ENCODE measurements around the gene PCSK5.
"Not testable (repeated sequence)": the region's sequence is repeated elsewhere in the genome, so short reads cannot be mapped to it uniquely, and the experiment has no call there.

PCSK5 gene

DNA sequence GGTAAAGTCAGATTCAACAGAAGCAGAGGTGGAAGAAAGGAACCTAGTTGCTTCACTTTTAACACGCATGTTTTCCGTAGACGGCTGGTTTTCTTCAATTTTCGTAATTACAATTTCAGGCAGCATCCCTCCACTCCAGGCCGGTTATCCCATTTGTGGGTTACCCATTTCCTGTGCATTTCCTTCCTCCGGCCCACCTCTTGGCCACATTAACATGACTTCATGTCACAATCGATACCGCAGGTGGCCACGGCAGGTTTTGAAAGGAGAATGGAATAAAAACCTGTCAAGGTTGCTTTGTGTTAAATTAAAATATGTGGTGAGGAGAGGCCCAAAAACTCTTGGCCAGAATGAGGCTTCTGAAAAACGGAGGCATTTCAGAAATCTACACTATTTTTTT is 130.2 kb downstream of the PCSK5 start:
- no peak for DNase-seq

DNA sequence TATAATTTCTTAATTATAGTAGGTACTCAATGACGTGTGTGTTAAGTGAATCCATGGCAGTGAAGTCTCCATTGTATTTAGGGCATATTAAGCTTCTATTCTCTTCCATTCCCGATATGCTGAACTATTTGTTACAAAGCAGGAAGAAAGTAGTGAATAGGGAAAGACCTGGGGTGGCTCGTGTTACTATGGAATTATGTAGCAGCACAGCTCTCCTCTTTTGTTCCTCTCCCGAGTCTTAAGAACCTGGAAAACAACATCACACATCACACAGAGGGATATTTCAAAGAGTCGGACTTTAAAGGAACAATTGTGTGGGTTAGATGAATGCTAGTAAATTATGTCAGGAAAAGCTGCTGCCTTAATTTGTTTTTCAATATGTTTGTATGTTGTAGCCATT is 131.8 kb downstream of the PCSK5 start:
- DNase-seq, result no peak

DNA sequence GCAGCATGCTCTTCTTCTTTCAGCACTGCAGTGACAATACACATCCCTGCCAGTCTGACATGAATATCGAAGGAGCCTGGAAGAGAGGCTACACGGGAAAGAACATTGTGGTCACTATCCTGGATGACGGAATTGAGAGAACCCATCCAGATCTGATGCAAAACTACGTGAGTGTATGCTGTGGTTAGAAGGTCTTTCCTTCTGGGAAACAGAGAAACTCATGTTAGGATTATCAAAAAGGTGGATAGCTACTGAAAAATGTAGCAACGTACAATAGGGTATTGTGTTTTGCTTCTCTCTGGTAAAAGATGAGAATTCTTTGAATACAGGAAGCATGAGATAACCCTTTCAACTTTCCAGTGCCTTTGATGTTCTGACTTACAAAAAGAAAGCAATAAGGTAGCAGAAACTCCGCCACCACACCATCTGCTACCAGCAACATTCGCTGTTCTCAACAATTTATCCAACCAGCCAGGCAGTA is 133.3 kb downstream of the PCSK5 start:
- no peak for DNase-seq

GRCh38 chr9:76025286-76025685 is 134.8 kb downstream of the PCSK5 start:
- no peak for DNase-seq

DNA sequence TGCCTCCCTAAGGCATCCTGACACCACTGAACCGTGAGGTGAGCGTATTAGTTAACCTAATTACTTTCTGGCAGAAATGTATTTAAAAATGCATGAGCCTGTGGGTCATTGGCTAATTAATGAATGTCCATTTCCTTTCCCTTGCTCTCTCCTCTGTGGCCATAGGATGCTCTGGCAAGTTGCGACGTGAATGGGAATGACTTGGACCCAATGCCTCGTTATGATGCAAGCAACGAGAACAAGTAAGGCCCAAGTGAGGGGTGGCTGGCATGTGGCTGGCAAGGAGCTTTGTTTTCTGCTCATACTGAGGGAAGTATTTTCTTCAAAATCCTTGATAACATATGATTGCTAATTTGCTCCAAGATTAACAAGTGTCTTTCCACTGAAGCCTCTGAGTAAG is 136.3 kb downstream of the PCSK5 start:
- DNase-seq, result no peak

DNA sequence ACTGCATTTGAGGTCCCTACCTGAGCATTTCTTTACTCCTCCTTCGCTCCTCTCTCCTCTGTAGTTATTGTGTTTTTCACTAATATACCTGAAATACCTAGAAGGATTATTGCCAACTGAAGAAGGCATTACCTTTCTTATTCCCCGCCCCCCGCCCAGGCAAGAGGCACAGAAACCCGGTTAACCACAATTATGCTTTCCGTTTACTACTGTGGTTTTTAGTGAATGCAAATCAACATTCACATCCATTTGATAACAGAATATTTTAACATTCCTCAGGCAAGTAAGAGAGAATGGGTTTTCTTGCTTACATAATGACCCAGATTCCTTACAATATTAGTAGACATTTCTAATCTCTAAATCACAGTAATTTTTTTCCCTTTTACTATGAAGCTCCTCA is 136.9 kb downstream of the PCSK5 start:
- DNase-seq, result no peak

DNA sequence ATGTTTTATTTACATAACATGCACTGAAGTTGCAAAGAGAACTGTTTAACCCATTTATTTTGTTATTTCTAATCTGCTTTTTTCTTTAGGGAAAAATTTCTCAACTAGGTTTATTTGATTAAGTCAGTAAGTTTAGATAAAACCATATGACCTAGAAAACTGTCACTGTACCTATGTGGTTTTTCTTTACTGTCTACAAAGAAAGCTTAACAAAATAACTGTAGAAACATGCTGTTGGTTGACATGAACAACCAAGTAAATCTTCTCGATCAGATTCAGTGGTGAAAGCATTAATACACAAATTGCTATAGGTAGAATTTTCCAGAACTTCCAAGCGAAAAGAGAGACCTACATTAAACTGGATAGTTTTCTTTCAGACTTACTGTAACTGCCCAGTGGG is 137.4 kb downstream of the PCSK5 start:
- DNase-seq, result no peak

DNA sequence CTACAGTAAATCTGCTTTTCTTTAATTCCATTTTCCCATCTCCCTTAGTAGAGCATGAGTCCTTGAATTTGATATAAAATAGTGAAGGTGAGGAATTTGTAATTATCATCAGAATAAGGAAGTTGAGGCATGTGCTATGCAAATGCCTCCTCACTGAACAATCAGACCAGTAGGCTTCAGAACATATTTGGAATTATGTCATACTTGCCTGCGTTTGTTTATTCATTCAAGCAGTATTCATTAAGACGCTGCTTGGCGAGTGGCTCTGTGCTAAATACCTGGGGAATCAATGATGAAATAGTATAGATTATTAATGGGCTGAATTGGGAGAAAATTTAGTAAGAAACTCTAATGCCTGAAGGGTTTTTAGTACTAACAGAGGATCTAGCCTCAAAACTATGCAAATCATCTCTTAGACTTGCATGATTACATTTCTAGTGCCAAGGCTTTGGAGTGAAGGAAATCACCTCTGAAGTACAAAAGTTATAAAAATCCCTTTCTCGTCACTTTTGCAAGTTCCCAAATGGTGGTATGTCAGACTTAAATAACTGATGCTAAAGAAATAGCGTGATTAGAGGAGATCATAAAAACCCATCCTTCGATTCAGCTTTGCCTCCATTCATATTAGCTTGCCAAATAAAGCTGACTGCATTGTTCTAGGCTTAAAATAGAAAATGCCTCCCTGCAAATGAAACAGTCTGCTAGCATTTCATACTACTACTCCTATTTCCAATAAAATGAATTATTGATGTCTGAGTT is 141.7 kb downstream of the PCSK5 start:
- DNase-seq, result no peak

- no peak for DNase-seq
These were observed 142.4 kb downstream of the PCSK5 start for GRCh38 chr9:76032797-76033373.

GRCh38 chr9:76034049-76034448 is 143.6 kb downstream of the PCSK5 start:
- no peak for DNase-seq

- no peak for DNase-seq
These were observed 146.3 kb downstream of the PCSK5 start for GRCh38 chr9:76036762-76037161.

GRCh38 chr9:76037587-76038225 is 147.2 kb downstream of the PCSK5 start:
- DNase-seq, result no peak

DNA sequence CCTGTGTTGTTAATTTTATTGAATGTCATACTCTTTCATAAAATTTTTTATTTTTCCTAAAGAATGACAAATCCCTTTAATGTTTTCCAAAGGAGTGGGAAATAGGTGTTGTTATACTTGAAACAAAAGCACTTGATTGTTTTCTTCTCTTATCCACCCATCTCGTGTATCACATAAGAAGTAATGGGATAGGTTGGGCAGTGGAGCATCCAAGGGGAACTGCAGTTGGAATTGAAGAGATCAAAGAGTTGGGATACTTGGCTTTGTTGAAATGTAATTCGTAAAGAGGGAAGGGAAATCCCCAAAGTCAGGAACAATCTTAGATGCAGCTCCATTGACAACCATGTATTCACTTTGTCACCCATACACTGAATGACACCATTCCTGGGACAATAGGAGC is 148.0 kb downstream of the PCSK5 start:
- DNase-seq, result no peak

DNA sequence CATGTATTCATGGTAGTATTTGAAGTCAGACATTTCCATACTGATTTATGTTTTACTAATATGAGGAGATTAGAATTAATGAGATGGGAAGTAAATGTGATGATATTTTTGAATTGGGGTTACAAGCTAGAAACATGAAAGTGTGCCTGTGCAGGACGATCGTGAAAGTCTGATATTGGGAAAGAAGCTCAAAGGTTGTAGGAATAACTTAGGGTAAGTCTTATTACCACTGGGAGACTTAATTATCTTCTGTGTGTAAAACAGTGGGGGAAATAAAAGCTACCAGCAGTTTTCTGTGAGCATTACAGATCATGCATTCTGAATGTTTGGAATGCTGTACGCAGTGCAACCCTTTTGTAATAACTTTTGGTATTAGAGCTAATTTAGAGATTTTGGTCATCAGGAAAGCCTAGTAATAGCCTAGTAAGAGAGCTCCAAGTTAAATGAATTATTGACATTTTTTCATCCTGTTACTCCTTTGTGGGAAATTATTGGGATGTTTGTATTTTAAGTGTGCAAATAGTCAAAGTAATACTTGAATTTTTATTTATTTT is 153.9 kb downstream of the PCSK5 start:
- DNase-seq, result no peak

DNA sequence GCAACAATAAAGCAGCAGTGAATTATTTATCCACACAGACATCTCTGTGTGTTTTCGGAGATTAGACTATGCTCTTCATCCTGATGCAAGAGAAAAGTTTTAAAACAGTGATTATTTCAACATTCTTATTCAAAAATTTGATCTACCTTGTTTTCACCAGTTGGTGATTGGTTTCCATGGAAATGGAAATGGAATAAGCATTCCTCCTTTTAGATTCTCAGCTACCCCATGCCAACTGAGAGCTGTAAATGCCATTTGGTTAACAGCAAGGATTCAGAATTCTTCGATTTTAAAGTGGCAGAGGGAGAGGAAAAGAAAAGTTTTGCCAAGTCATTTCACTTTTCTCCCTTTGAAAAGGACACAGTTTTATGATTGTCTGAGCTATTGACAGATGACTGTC is 154.7 kb downstream of the PCSK5 start:
- DNase-seq, result no peak

GRCh38 chr9:76049341-76049740 is 158.9 kb downstream of the PCSK5 start:
- DNase-seq, result no peak

DNA sequence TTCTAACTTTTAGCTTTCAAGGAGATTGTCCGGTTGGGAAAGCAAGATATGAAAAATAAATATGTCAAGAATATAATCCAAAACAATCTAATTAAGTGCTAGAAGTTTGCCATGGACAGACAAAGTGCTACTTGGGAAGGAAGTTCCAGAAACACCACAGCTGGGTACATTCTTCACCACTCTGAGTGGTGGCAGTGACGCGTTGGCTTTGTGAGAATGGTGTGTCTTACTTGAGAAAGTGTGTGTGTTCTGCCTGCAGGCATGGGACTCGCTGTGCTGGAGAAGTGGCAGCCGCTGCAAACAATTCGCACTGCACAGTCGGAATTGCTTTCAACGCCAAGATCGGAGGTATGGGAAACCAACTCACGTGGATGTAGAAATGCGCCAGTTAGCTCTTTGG is 177.2 kb downstream of the PCSK5 start:
- no peak for DNase-seq

- DNase-seq, result no peak
These were observed 187.1 kb downstream of the PCSK5 start for GRCh38 chr9:76077537-76077936.

GRCh38 chr9:76081281-76081680 is 190.8 kb downstream of the PCSK5 start:
- DNase-seq, result not testable (repeated sequence)

DNA sequence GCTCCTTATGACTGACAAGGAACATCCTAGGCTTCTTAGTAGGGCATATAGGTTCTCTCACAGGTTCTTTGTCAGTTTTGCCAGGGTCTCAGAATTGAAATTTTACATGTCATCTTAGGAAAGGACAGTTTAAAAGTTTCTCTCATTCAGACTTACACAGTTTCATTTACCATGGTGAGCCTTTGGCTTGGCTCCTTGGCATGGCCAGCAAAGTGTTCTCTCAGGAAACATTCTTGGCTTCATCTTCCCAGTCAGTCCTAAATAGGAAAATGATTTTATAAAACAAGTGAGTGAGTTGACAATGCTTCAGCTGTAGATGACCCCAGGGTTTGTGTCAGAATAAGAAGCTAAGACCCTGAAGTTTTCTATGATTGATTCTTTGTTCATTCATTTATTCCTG is 191.6 kb downstream of the PCSK5 start:
- no peak for DNase-seq

DNA sequence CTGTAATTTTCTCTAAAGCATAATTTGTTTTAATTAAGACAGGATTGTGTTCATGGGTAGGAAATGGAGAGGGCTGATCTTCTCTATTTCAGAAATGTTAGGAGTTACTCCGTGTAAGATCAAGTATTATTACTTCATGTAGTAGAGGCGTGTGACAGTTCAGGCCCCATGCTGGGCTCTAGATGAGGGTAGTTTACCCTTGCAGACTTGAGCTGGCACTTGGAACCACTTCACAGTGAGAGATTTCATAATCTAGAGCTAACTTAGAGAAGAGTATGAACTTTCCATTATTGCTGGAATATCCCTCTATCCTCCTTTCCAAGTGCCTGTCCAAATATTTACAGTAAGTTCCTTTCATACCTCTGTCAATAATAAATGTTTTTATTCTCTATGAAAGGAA is 195.1 kb downstream of the PCSK5 start:
- no peak for DNase-seq

DNA sequence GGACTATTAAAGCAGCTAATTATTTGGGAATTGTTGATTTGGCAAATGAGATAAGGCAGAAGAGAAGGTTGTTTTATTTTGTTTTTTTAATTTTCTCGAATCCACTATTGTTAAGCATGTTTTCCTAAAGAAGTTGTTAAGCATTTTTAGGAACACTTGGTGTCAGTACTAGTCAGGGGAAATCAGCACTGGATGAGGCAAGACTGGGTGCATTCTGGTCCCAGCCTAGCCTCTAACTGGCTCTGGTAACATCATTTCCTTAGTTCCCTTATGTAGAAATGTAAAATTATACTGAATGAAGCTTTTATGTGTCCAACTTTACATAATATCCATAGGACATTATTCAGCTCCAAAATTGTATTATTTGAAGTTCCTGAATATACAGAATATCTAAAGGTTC is 196.1 kb downstream of the PCSK5 start:
- DNase-seq, result no peak

- no peak for DNase-seq
These were observed 197.5 kb downstream of the PCSK5 start for GRCh38 chr9:76087976-76088375.

DNA sequence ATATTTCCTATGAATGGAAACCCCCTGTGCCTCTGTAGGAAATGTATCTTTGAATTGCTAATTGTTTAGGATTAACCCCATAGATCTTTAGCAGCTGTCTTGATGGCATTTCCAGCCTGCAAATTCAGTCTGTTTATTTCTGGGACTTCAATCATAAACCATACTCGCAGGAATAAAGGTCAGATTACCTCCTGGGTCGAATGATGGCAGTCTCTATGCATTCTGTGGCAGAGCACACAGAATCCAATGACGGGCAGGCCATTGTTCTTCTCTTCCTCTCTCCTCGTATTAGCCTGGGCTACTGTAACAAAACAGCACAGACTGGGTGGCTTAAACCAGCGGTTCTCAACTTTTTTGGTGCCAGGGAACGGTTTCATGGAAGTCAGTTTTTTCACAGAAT is 199.9 kb downstream of the PCSK5 start:
- no peak for DNase-seq

Measured in activated CD8-positive, alpha-beta memory T cell treated with anti-CD3 and anti-CD28 coated beads, Interleukin-2, amount 50 U/mL, for 48 hours (primary cell).